Activated T-helper 1 cell treated with anti-CD3 and anti-CD28 coated beads, Interleukin-12 subunit alpha, Interleukin-12 subunit beta, Interleukin-2, Interleukin-4 antibody, amounts not matched to agents 30 ng/mL and 10 ng/mL and 1 ng/mL, durations not matched to agents 14 hours and 24 hours and 36 hours (primary cell): ENCODE data around the gene TSPAN9. TPM values are rescaled to one million over a fixed set of nuclear protein-coding genes. Genes with fewer than 3 reads are reported as not detected.

ENCODE experiments used
- DNase-seq: peaks from one replicate; pipeline ENCODE4 v3.0.0; 2021; ENCODE audit warnings: low spot score
- H3K27ac Mint-ChIP-seq: one replicate; pipeline ENCODE4 v1.8.0; 2021; ENCODE audit warnings: mild to moderate bottlenecking, mixed read lengths
- H3K27me3 Mint-ChIP-seq: one replicate; pipeline ENCODE4 v1.8.0; 2022; ENCODE audit warnings: mild to moderate bottlenecking, moderate library complexity, mixed read lengths; ENCODE audit not compliant: insufficient read depth
- H3K36me3 Mint-ChIP-seq: one replicate; pipeline ENCODE4 v1.8.0; 2021; ENCODE audit warnings: low read depth, mixed read lengths
- H3K4me1 Mint-ChIP-seq: one replicate; pipeline ENCODE4 v1.8.0; 2021; ENCODE audit warnings: low read depth, mixed read lengths
- H3K4me3 Mint-ChIP-seq: one replicate; pipeline ENCODE4 v1.8.0; 2021; ENCODE audit warnings: mild to moderate bottlenecking, moderate library complexity, mixed read lengths
- H3K9me3 Mint-ChIP-seq: one replicate; pipeline ENCODE4 v1.8.0; 2021; ENCODE audit warnings: mixed read lengths
- intact Hi-C: fragments of 100-400 bp; cut with micrococcal nuclease; formaldehyde crosslinking; loops from one replicate; pipeline ENCODE4 v1.15.1; 2024
- total RNA-seq: library from RNA; stranded (reverse); gene quantifications from 2 replicates; pipeline ENCODE4 v1.2.3, GENCODE V29; 2022

The TSPAN9 gene
- total RNA-seq, 1 donor from 2014 or later = 0.44 TPM

- peaks cover 16% of the 10 kb centered on the region for H3K27me3 Mint-ChIP-seq
- H3K36me3 Mint-ChIP-seq = no peaks in the 10 kb centered on the region
- H3K4me3 Mint-ChIP-seq = no peak overlapping the region
- intact Hi-C loops = no loop called here
- no peaks in the 10 kb centered on the region for H3K9me3 Mint-ChIP-seq
- no peak for DNase-seq
- no peak overlapping the region for H3K27ac Mint-ChIP-seq
- H3K4me1 Mint-ChIP-seq = peaks cover 10% of the 10 kb centered on the region
Observed at GRCh38 chr12:3071107-3071506, 6.1 kb upstream of the TSPAN9 start.

GRCh38 chr12:3071710-3072109 lies 5.5 kb upstream of the TSPAN9 start:
- DNase-seq = no peak
- H3K4me1 Mint-ChIP-seq = peaks cover 10% of the 10 kb centered on the region
- no peaks in the 10 kb centered on the region for H3K36me3 Mint-ChIP-seq
- intact Hi-C loops = no loop called here
- H3K9me3 Mint-ChIP-seq = no peaks in the 10 kb centered on the region
- no peak overlapping the region for H3K27ac Mint-ChIP-seq
- H3K4me3 Mint-ChIP-seq = no peak overlapping the region
- peaks cover 17% of the 10 kb centered on the region for H3K27me3 Mint-ChIP-seq

GRCh38 chr12:3073438-3074250 lies 3.5 kb upstream of the TSPAN9 start:
- H3K4me3 Mint-ChIP-seq = peak overlapping the region; percentile 15
- peaks cover 10% of the 10 kb centered on the region for H3K4me1 Mint-ChIP-seq
- peak; percentile 71 for DNase-seq
- intact Hi-C loops = loop anchor here (1.0 kb wide), 2 partner anchors 130 to 202 kb away; no protein-coding TSS in a partner anchor
- H3K27ac Mint-ChIP-seq = no peak overlapping the region
- H3K27me3 Mint-ChIP-seq = peaks cover 27% of the 10 kb centered on the region
- H3K36me3 Mint-ChIP-seq = no peaks in the 10 kb centered on the region
- H3K9me3 Mint-ChIP-seq = no peaks in the 10 kb centered on the region

DNA sequence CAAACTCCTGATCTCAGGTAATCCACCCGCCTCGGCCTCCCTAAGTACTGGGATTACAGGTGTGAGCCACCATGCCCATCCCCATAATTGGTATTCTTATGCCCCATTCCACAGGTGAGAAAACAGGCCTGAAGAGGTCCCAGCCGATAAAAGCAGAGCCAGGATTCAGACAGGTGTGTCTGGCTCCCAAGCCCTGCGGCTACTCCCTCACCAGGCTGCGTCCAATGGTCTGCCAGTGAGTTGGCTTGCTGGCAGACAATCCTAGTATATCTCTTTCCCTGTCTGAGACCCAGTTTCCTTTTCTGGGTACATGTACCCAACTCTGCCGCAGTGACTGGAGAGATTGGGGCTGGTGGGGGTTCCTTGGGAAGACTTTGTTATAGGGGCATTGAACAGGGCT lies 1.9 kb upstream of the TSPAN9 start:
- no peaks in the 10 kb centered on the region for H3K9me3 Mint-ChIP-seq
- H3K27ac Mint-ChIP-seq = no peak overlapping the region
- H3K36me3 Mint-ChIP-seq = no peaks in the 10 kb centered on the region
- H3K27me3 Mint-ChIP-seq = peaks cover 35% of the 10 kb centered on the region
- intact Hi-C loops = loop anchor here (5.0 kb wide), 1 partner anchor 1247 kb away; the partner anchor contains the start of gene TIGAR
- DNase-seq = no peak
- H3K4me3 Mint-ChIP-seq = peak overlapping the region; percentile 34
- H3K4me1 Mint-ChIP-seq = peaks cover 10% of the 10 kb centered on the region

GRCh38 chr12:3077572-3078081 lies 448 bp downstream of the TSPAN9 start:
- no peak for DNase-seq
- Mint-ChIP-seq H3K27ac (no peak overlapping the region), H3K9me3 (no peaks in the 10 kb centered on the region), H3K4me3 (peak overlapping the region; percentile 75), H3K27me3 (peaks cover 39% of the 10 kb centered on the region), H3K36me3 (no peaks in the 10 kb centered on the region), H3K4me1 (peaks cover 10% of the 10 kb centered on the region)
- intact Hi-C loops = loop anchor here (2.0 to 5.0 kb wide), 3 partner anchors 187 to 1245 kb away; partner anchors contain the start of genes ITFG2, TIGAR and TULP3

DNA sequence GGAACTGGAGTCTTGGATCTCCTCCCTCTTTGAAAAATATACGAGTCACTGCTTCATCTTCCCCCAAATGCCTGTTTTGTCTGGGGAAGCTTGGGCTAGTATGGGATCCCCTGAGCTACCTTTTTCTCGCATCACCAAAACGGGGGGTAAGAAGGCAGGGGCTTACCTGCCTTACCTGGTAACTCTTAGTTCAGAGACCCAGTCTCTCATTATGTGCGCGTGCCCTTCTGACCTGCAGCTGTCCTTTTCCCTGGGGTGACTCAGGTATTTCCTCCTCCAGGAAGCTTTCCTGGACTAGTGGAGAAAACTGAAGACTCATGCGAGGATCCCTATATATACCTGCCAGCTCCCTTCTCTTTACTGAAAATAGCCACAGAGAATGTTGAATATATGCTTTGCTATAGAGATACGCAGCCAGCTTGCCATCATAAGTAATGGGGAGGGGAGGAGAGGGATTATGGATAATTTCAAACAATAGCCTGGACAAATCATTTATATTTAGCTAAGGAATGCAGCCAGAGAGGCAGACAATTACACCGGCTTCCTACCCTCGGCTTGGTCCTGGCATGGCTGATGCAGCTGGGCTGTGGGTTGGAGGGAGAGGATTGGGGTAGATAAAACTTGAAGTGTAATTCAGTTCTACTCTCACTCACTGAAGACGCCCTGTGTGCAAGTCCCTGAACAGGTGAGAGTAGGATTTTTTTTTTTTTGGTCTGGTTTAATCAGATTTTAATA lies 1.1 kb downstream of the TSPAN9 start:
- no peaks in the 10 kb centered on the region for H3K36me3 Mint-ChIP-seq

GRCh38 chr12:3081091-3081490 lies 3.9 kb downstream of the TSPAN9 start:
- Mint-ChIP-seq H3K4me1 (no peaks in the 10 kb centered on the region), H3K27me3 (peaks cover 30% of the 10 kb centered on the region), H3K27ac (no peak overlapping the region), H3K36me3 (no peaks in the 10 kb centered on the region), H3K4me3 (no peak overlapping the region), H3K9me3 (no peaks in the 10 kb centered on the region)
- intact Hi-C loops = no loop called here
- DNase-seq = no peak

More for the DNA sequence above, 1.1 kb downstream of the TSPAN9 start:
- Mint-ChIP-seq H3K27me3 (peaks cover 38% of the 10 kb centered on the region), H3K9me3 (no peaks in the 10 kb centered on the region), H3K4me1 (peaks cover 8% of the 10 kb centered on the region), H3K27ac (no peak overlapping the region), H3K4me3 (peak overlapping the region; percentile 75)
- intact Hi-C loops = loop anchor here (5.0 kb wide), 1 partner anchor 1244 kb away; the partner anchor contains the start of gene TIGAR
- DNase-seq = no peak

DNA sequence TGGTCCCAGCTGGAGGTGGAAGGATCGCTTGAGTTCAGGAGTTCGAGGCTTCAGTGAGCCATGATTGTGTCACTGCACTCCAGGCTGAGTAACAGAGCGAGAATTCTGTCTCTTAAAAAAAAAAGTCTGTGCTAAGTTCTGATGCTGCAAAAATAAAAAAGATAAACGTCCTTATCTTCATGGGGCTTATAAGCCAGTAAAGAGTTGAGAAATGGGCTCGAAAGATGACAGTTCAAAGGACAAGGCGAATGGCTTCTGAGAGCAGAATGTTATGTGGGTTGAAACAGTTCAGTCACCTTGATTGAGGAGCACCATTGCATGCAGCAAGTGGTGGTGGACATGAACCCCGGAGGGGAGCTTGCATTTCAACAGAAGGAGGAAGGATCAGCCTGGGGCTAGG lies 4.7 kb downstream of the TSPAN9 start:
- no peak overlapping the region for H3K4me3 Mint-ChIP-seq
- H3K9me3 Mint-ChIP-seq = no peaks in the 10 kb centered on the region
- DNase-seq = no peak
- H3K27me3 Mint-ChIP-seq = peaks cover 29% of the 10 kb centered on the region
- H3K36me3 Mint-ChIP-seq = no peaks in the 10 kb centered on the region
- H3K4me1 Mint-ChIP-seq = no peaks in the 10 kb centered on the region
- no peak overlapping the region for H3K27ac Mint-ChIP-seq
- intact Hi-C loops = no loop called here

DNA sequence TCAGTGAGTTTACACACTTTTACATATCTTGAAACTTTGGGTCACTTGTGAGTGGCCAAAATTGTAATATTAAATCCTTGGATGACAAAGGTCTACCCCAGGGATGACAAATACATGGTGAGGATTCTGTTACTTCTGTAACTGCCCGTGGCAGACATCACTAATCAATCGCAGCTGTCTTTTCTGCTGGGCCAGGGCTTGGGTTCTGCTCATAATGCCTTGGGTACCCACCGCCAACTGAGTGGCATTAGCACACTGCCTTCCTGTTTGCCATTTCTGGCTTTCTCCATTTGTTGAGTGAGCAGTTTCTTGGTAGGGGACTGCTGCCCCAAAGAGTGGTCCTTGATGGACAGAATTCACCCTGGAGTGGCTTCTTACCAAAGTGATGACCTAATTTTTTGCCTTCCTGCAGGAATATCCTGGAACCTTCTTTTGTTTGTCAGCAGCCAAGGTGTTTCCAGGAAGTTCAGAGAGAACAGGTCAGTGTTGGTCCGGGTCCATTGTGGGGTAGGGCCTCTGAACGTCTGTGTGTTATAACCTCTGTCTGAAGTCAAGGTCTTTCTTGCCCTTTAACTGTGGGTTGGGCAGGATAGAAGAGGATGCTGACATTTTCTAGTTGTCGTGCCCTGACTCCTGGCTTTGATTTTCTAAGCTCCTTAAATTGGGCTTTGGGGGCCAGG lies 6.2 kb downstream of the TSPAN9 start:
- Mint-ChIP-seq H3K9me3 (no peaks in the 10 kb centered on the region), H3K27me3 (peaks cover 22% of the 10 kb centered on the region), H3K4me1 (no peaks in the 10 kb centered on the region), H3K4me3 (no peak overlapping the region), H3K36me3 (no peaks in the 10 kb centered on the region), H3K27ac (no peak overlapping the region)
- intact Hi-C loops = no loop called here
- DNase-seq = no peak

- H3K27me3 Mint-ChIP-seq = peaks cover 17% of the 10 kb centered on the region
- H3K4me3 Mint-ChIP-seq = no peak overlapping the region
- no peaks in the 10 kb centered on the region for H3K36me3 Mint-ChIP-seq
- no peak for DNase-seq
- intact Hi-C loops = no loop called here
- no peaks in the 10 kb centered on the region for H3K9me3 Mint-ChIP-seq
- H3K27ac Mint-ChIP-seq = no peak overlapping the region
- H3K4me1 Mint-ChIP-seq = no peaks in the 10 kb centered on the region
Observed at GRCh38 chr12:3083921-3084347, 6.8 kb downstream of the TSPAN9 start.

DNA sequence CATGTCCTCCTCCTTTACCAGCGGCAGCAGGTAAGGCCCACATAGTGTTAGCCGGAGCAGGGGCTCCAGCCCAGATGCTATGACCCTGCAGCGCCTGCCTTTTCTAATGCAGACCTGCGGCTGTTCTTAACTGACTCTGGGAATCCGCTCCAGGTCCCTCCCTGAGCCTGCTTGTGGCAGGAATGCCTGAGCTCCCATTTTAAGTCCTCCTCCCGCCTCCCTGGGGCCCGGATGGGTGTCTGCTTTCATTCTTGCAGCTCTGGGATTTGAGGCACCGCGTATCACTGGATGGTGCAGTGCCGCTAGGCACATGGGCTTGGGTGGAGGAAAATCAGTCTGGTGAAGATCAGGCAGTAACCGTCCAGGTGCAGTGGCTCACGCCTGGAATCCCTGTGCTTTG lies 7.6 kb downstream of the TSPAN9 start:
- DNase-seq = no peak
- H3K27ac Mint-ChIP-seq = no peak overlapping the region
- no peaks in the 10 kb centered on the region for H3K36me3 Mint-ChIP-seq
- intact Hi-C loops = no loop called here
- H3K4me3 Mint-ChIP-seq = no peak overlapping the region
- H3K27me3 Mint-ChIP-seq = peaks cover 12% of the 10 kb centered on the region
- no peaks in the 10 kb centered on the region for H3K4me1 Mint-ChIP-seq
- H3K9me3 Mint-ChIP-seq = no peaks in the 10 kb centered on the region

DNA sequence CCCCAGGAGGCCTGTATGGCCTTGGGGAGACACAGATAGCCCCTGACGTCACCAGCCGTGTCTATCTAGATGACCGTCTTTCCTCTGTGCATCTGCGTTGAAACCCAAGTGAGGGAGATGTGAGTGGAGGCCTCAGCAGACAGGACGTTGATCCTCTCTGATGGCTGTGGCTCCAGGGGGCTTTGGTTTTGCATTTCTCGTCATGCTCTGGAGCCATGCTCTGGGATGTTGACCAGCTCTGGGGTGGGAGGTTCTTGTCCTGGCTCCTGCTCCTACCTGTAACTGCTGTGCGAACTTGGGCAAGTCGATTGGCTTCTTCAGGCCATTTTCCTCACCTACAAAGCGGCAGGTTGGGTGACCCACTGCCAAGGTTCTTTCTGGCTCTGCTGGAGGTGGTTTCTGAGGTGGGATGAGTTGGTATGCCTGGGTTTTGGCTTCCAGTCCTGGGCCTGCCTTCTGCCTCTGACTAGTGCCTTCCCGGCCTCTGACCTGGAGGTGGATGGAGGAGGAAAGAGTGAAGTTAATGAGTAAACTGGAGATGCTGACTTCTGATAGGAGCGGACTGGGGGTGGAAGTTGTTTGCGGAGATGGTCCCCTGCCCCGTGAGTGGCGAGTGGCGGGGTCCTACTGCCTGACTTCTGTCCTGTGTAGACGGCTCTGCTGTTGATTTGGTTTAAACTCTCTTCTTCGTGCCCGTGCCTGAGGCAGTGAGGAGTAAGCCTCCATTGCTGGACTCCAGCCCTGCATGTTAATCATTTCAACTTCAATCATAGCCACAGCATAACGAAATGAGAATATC lies 8.4 kb downstream of the TSPAN9 start:
- Mint-ChIP-seq H3K9me3 (no peaks in the 10 kb centered on the region), H3K27ac (no peak overlapping the region), H3K27me3 (peaks cover 12% of the 10 kb centered on the region), H3K4me1 (no peaks in the 10 kb centered on the region), H3K36me3 (no peaks in the 10 kb centered on the region), H3K4me3 (no peak overlapping the region)
- no peak for DNase-seq
- intact Hi-C loops = no loop called here
